ENCODE measurements around the gene MUC4.

- TF ChIP-seq CTCF (conservative IDR thresholded peaks at IDR 0.05; ENCODE audit: low read depth in 2 of 2) (no peak), JUNB (IDR thresholded peaks at IDR 0.05; ENCODE audit: unreplicated experiment) (no peak)
Observed at GRCh38 chr3:195715134-195715533, 96.6 kb downstream of the MUC4 start.
